H1 (cell line): ENCODE measurements around the gene DAAM1. TPM values are rescaled to one million over a fixed set of nuclear protein-coding genes. Genes with fewer than 3 reads are reported as not detected.

ENCODE experiments used
- CTCF ChIA-PET: fragments of 300-600 bp; sonication (Branson Sonifier 250); formaldehyde crosslinking; loops from one replicate; lab custom pipeline; 2021; ENCODE audit not compliant: partially characterized antibody; lab: Charles Lee
- POLR2A ChIA-PET: fragments of 300-600 bp; sonication (Branson Sonifier 250); formaldehyde crosslinking; loops from one replicate; lab custom pipeline; 2021; ENCODE audit warnings: inconsistent platforms; ENCODE audit not compliant: partially characterized antibody; lab: Charles Lee
- DNase-seq, 2 experiments: peaks; one replicate each; pipeline versions ENCODE4 v3.0.0 to v3.0.0-alpha.2; 2010 to 2022; ENCODE audit warnings: low spot score in 2 of 2, low read depth in 1 of 2, mixed read lengths in 1 of 2
- FAIRE-seq: peaks from 2 replicates; lab custom pipeline; 2011; peaks lifted over from hg19 to GRCh38; lab: Jason Lieb, UNC
- H2AFZ ChIP-seq: 2 replicates; pipeline ENCODE4 v1.8.1; 2012; ENCODE audit warnings: low read length, inconsistent platforms
- H2AK5ac ChIP-seq: 2 replicates; pipeline ENCODE4 v1.6.1; 2013; ENCODE audit warnings: low read depth, low read length
- H2BK120ac ChIP-seq: replicated peaks from 2 replicates; pipeline ENCODE3; 2013; ENCODE audit warnings: low read depth, low read length, inconsistent platforms
- H2BK12ac ChIP-seq: 2 replicates; pipeline ENCODE4 v1.6.1; 2013; ENCODE audit warnings: low read depth, low read length
- H2BK15ac ChIP-seq: 2 replicates; pipeline ENCODE4 v1.6.1; 2013; ENCODE audit warnings: low read length
- H2BK20ac ChIP-seq: 2 replicates; pipeline ENCODE4 v1.6.1; 2013; ENCODE audit warnings: low read length
- H2BK5ac ChIP-seq: 2 replicates; pipeline ENCODE4 v1.6.1; 2013; ENCODE audit warnings: low read depth, low read length
- H3K14ac ChIP-seq: 2 replicates; pipeline ENCODE4 v1.6.1; 2013; ENCODE audit warnings: inconsistent platforms; ENCODE audit not compliant: insufficient read length
- H3K18ac ChIP-seq: 2 replicates; pipeline ENCODE4 v1.6.1; 2013; ENCODE audit warnings: low read length; ENCODE audit errors: extremely low read depth
- H3K23ac ChIP-seq: 2 replicates; pipeline ENCODE4 v1.6.1; 2013; ENCODE audit warnings: inconsistent platforms; ENCODE audit not compliant: insufficient read length
- H3K23me2 ChIP-seq: 2 replicates; pipeline ENCODE4 v1.6.1; 2013; ENCODE audit warnings: low read depth, low read length
- H3K27ac ChIP-seq: 2 replicates; pipeline ENCODE4 v1.6.1; 2011; ENCODE audit warnings: low read depth, low read length, inconsistent platforms
- H3K27me3 ChIP-seq, 4 experiments: replicated peaks in 1 of 4; 1 replicate in 1 of 4; 2 replicates in 3 of 4; pipeline versions ENCODE4 v1.6.1 to v1.8.1; 2011 to 2013; ENCODE audit warnings: low read length in 3 of 4, mild to moderate bottlenecking in 3 of 4, inconsistent platforms in 2 of 4, mixed read lengths in 2 of 4, moderate library complexity in 1 of 4; ENCODE audit not compliant: control insufficient read depth in 3 of 4, insufficient read depth in 3 of 4; ENCODE audit errors: extremely low read depth in 1 of 4
- H3K36me3 ChIP-seq, 4 experiments: 2 replicates each; pipeline versions ENCODE4 v1.6.1 to v1.8.1; 2011 to 2013; ENCODE audit warnings: mild to moderate bottlenecking in 4 of 4, low read length in 3 of 4, moderate library complexity in 2 of 4, control low read depth in 1 of 4, inconsistent platforms in 1 of 4; ENCODE audit not compliant: insufficient read depth in 4 of 4, control insufficient read depth in 2 of 4
- H3K4ac ChIP-seq: replicated peaks from 2 replicates; pipeline ENCODE3; 2013; ENCODE audit warnings: low read length, low read depth, mixed read lengths, inconsistent platforms; ENCODE audit not compliant: insufficient read length
- H3K4me1 ChIP-seq, 4 experiments: replicated peaks in 1 of 4; 1 replicate in 1 of 4; 2 replicates in 3 of 4; pipeline versions ENCODE4 v1.6.1 to v1.8.1; 2011 to 2013; ENCODE audit warnings: low read length in 3 of 4, inconsistent platforms in 2 of 4, mixed read lengths in 1 of 4; ENCODE audit not compliant: insufficient read depth in 4 of 4, control insufficient read depth in 3 of 4
- H3K4me2 ChIP-seq, 2 experiments: 2 replicates each; pipeline versions ENCODE4 v1.6.1 to v1.8.1; 2011 to 2013; ENCODE audit warnings: low read depth in 2 of 2, low read length in 2 of 2, control low read depth in 1 of 2, inconsistent platforms in 1 of 2, mild to moderate bottlenecking in 1 of 2; ENCODE audit not compliant: insufficient read depth in 1 of 2
- H3K4me3 ChIP-seq, 4 experiments: fragments of 200-600, 300-600 bp in 1 of 4; sonication (generic), shearing (Covaris generic), sonication (Bioruptor Twin) in 1 of 4; 2 replicates each; pipeline versions ENCODE4 v1.5.1 to v1.8.1; 2011 to 2016; ENCODE audit warnings: low read length in 4 of 4, low read depth in 3 of 4, control low read depth in 2 of 4, inconsistent platforms in 2 of 4, mild to moderate bottlenecking in 2 of 4, mixed read lengths in 1 of 4, moderate library complexity in 1 of 4; ENCODE audit not compliant: insufficient read depth in 2 of 4; ENCODE audit errors: extremely low read depth in 1 of 4
- H3K56ac ChIP-seq: replicated peaks from 2 replicates; pipeline ENCODE3; 2013; ENCODE audit warnings: low read depth, mild to moderate bottlenecking, mixed read lengths, low read length, inconsistent platforms; ENCODE audit not compliant: insufficient read length
- H3K79me1 ChIP-seq: 2 replicates; pipeline ENCODE4 v1.6.1; 2013; ENCODE audit warnings: low read depth, low read length, control low read depth
- H3K79me2 ChIP-seq, 2 experiments: 2 replicates each; pipeline versions ENCODE4 v1.6.1 to v1.8.1; 2012 to 2013; ENCODE audit warnings: low read length in 2 of 2, mild to moderate bottlenecking in 2 of 2, inconsistent platforms in 1 of 2; ENCODE audit not compliant: insufficient read depth in 2 of 2, control insufficient read depth in 1 of 2
- H3K9ac ChIP-seq, 4 experiments: replicated peaks in 1 of 4; 1 replicate in 1 of 4; 2 replicates in 3 of 4; pipeline versions ENCODE4 v1.6.1 to v1.8.1; 2011 to 2013; ENCODE audit warnings: low read depth in 3 of 4, low read length in 3 of 4, control low read depth in 2 of 4, mild to moderate bottlenecking in 2 of 4, moderate library complexity in 2 of 4, inconsistent platforms in 1 of 4; ENCODE audit errors: extremely low read depth in 1 of 4
- H3K9me3 ChIP-seq, 2 experiments: 2 replicates each; pipeline versions ENCODE4 v1.6.1 to v1.8.1; 2012 to 2013; ENCODE audit warnings: mild to moderate bottlenecking in 2 of 2, moderate library complexity in 2 of 2, control low read depth in 1 of 2, inconsistent platforms in 1 of 2, low read depth in 1 of 2, low read length in 1 of 2, mixed read lengths in 1 of 2; ENCODE audit not compliant: insufficient read depth in 2 of 2
- H4K20me1 ChIP-seq, 2 experiments: replicated peaks in 1 of 2; 2 replicates each; pipeline versions ENCODE3 to v1.8.1; 2011 to 2013; ENCODE audit warnings: inconsistent platforms in 2 of 2, low read length in 2 of 2, mild to moderate bottlenecking in 1 of 2; ENCODE audit not compliant: insufficient read depth in 2 of 2, control insufficient read depth in 1 of 2
- H4K5ac ChIP-seq: 2 replicates; pipeline ENCODE4 v1.6.1; 2013; ENCODE audit warnings: low read length, low read depth, mixed read lengths, inconsistent platforms; ENCODE audit not compliant: insufficient read length
- H4K8ac ChIP-seq: 2 replicates; pipeline ENCODE4 v1.8.0; 2013; ENCODE audit warnings: mild to moderate bottlenecking, moderate library complexity, low read length, inconsistent platforms; ENCODE audit not compliant: insufficient read depth; ENCODE audit errors: extremely low read depth
- H4K91ac ChIP-seq: replicated peaks from 2 replicates; pipeline ENCODE3; 2013; ENCODE audit warnings: low read length, mixed read lengths, inconsistent platforms; ENCODE audit not compliant: insufficient read length
- ATF3 ChIP-seq: IDR thresholded peaks from 2 replicates; pipeline ENCODE4 v1.6.1; 2011; ENCODE audit warnings: low read depth, mild to moderate bottlenecking, low read length; ENCODE audit not compliant: insufficient read depth
- CEBPB ChIP-seq: IDR thresholded peaks from 2 replicates; pipeline ENCODE4 v1.6.1; 2012; ENCODE audit warnings: low read depth, low read length
- EP300 ChIP-seq, 2 experiments: IDR thresholded peaks; 1 replicate in 1 of 2; 2 replicates in 1 of 2; pipeline ENCODE4 v1.6.1; 2011 to 2012; ENCODE audit warnings: low read depth in 2 of 2, low read length in 2 of 2, mild to moderate bottlenecking in 2 of 2, borderline replicate concordance in 1 of 2, inconsistent platforms in 1 of 2, moderate library complexity in 1 of 2
- EZH2 ChIP-seq: fragments of 200-600 bp; sonication (generic); IDR thresholded peaks from 2 replicates; pipeline ENCODE4 v1.7.1; 2012; ENCODE audit warnings: low read depth, mild to moderate bottlenecking, moderate library complexity, low read length, inconsistent platforms; ENCODE audit not compliant: severe bottlenecking
- JUN ChIP-seq: IDR thresholded peaks from 2 replicates; pipeline ENCODE4 v1.6.1; 2011; ENCODE audit warnings: low read depth, mild to moderate bottlenecking, improper control_type of control experiment, low read length
- JUND ChIP-seq: IDR thresholded peaks from 2 replicates; pipeline ENCODE4 v1.6.1; 2011; ENCODE audit warnings: mild to moderate bottlenecking, improper control_type of control experiment, low read length
- POU5F1 ChIP-seq: IDR thresholded peaks from 2 replicates; pipeline ENCODE4 v1.6.1; 2011; ENCODE audit warnings: low read depth, mild to moderate bottlenecking, low read length, moderate library complexity
- RXRA ChIP-seq: IDR thresholded peaks from 2 replicates; pipeline ENCODE4 v1.6.1; 2011; ENCODE audit warnings: low read depth, mild to moderate bottlenecking, low read length, moderate library complexity; ENCODE audit not compliant: insufficient read depth
- TCF12 ChIP-seq: IDR thresholded peaks from 2 replicates; pipeline ENCODE4 v1.6.1; 2011; ENCODE audit warnings: low read depth, mild to moderate bottlenecking, low read length
- TEAD4 ChIP-seq: IDR thresholded peaks from 2 replicates; pipeline ENCODE4 v1.6.1; 2012; ENCODE audit warnings: low read depth, low read length, inconsistent platforms, mixed read lengths
- USF2 ChIP-seq: IDR thresholded peaks from 2 replicates; pipeline ENCODE4 v1.6.1; 2011; ENCODE audit warnings: low read length, improper control_type of control experiment
- WGBS, 2 experiments: shearing (Covaris generic) in 1 of 2; methylation state at CpG; one replicate each; pipeline versions ENCODE4 v1.1.6 to v1.1.7; 2013 to 2015; ENCODE audit warnings: low lambda C conversion rate in 2 of 2, mixed read lengths in 2 of 2, inconsistent platforms in 1 of 2, low coverage in 1 of 2, missing lambda C conversion rate in 1 of 2; ENCODE audit not compliant: insufficient replicate concordance in 2 of 2, insufficient coverage in 1 of 2, insufficient read length in 1 of 2; ENCODE audit errors: extremely low coverage in 1 of 2, missing lambda C conversion rate in 1 of 2; 5-methylcytosine and 5-hydroxymethylcytosine counted together
- polyA plus RNA-seq, 7 experiments: library from polyadenylated mRNA; depleted of rRNA in 3 of 7; stranded (reverse) in 5 of 7; unstranded in 2 of 7; fragments of >200 nt in 5 of 7; fragments of 200-250 nt in 2 of 7; gene quantifications; 1 replicate in 5 of 7; 2 replicates in 1 of 7; 4 replicates in 1 of 7; pipeline versions ENCODE4 v1.2.1 to v1.2.3, GENCODE V29; 2011 to 2013; ENCODE audit warnings: missing spikeins in 2 of 7, mixed read lengths in 2 of 7
- total RNA-seq: library from RNA; stranded (reverse); fragmentation: NEBNext Ultra II Directional; extraction: Animal tissue kit (Norgen Biotek cat#: 25700); gene quantifications from 2 replicates; pipeline ENCODE4 v1.2.1, GENCODE V29; 2021

The DAAM1 gene
- total and polyA plus RNA-seq, 2 of the 8 experiments (the other 6 are each of a cell fraction or from before 2014, with no cell fraction given), result 5.0 to 44.9 TPM

- no peaks in the 10 kb centered on the region for H3K23me2 ChIP-seq
- no peak overlapping the region for H3K4ac ChIP-seq
- no peak overlapping the region for H3K18ac ChIP-seq
- H3K27me3 ChIP-seq, result no peaks in the 10 kb centered on the region
- H4K5ac ChIP-seq, result no peak overlapping the region
- H3K9me3 ChIP-seq, result no peaks in the 10 kb centered on the region
- no peaks in the 10 kb centered on the region for H3K79me2 ChIP-seq
- H3K14ac ChIP-seq, result no peak overlapping the region
- H2BK20ac ChIP-seq, result no peak overlapping the region
- peaks cover 0 to 3% (median under 1%) of the 10 kb centered on the region in 4 experiments; a peak in 2 of 8 replicates for H3K36me3 ChIP-seq
- H3K4me1 ChIP-seq, result peaks cover 0 to 4% (median 2%) of the 10 kb centered on the region in 4 experiments; a peak in 3 of 7 replicates
- H2BK12ac ChIP-seq, result no peak overlapping the region
- H3K56ac ChIP-seq, result no peak overlapping the region
- H4K91ac ChIP-seq, result no peak overlapping the region
- ChIA-PET CTCF (interaction anchor here (0.6 to 1.5 kb wide), 3 partner anchors 36 to 67 kb away, joined by 3 to 4 read pairs (median 3); no protein-coding TSS in a partner anchor), POLR2A (interaction anchor here (1.5 kb wide), 1 partner anchor 9 kb away, joined by 5 read pairs; no protein-coding TSS in a partner anchor)
- FAIRE-seq, result peak; percentile 84
- no peaks in the 10 kb centered on the region for H3K79me1 ChIP-seq
- H2AFZ ChIP-seq, result no peak overlapping the region
- DNase-seq, result peak in 1 of 2 experiments; percentile 49
- H2BK5ac ChIP-seq, result no peak overlapping the region
- no peak overlapping the region for H3K4me2 ChIP-seq
- H2AK5ac ChIP-seq, result no peak overlapping the region
- no peak overlapping the region for H3K23ac ChIP-seq
- H2BK120ac ChIP-seq, result no peak overlapping the region
- H2BK15ac ChIP-seq, result no peak overlapping the region
- WGBS, 2 experiments, result 76% methylated on average over 1 of the region's 1 CpG; no CpG with 5 or more reads in 1 of the 2 experiments
- H4K8ac ChIP-seq, result no peak overlapping the region
- H3K9ac ChIP-seq, result no peak overlapping the region
- no peak overlapping the region for H3K27ac ChIP-seq
- H3K4me3 ChIP-seq, result no peak overlapping the region
- no peaks in the 10 kb centered on the region for H4K20me1 ChIP-seq
- TF ChIP-seq RXRA (0 out of 2 replicates have a peak, but pooled peaks have one; percentile 84), JUN (0 out of 2 replicates have a peak, but pooled peaks have one; percentile 34), USF2 (no peak), POU5F1 (peak; percentile 94), EP300 (IDR thresholded peaks at IDR 0.05; ENCODE audit: borderline replicate concordance in 1 of 2, low read depth in 2 of 2, low read length in 2 of 2) (0 out of 3 replicates have a peak, but pooled peaks of 1 of the 2 experiments have one; percentile 25), CEBPB (peak; percentile 99), ATF3 (no peak), TEAD4 (peak; percentile 56; the same call in 1 of the 2 replicates), JUND (peak; percentile 48; the same call in 1 of the 2 replicates), EZH2 (no peak), TCF12 (0 out of 2 replicates have a peak, but pooled peaks have one; percentile 39)
Measured at GRCh38 chr14:59358102-59358501, 169.6 kb downstream of the DAAM1 start.
